OCI-LY7 (cell line): ENCODE measurements around the gene GPSM1. TPM values are rescaled to one million over a fixed set of nuclear protein-coding genes. Genes with fewer than 3 reads are reported as not detected.

ENCODE experiments used
- BruUV-seq: library from RNA; stranded (reverse); fragments of 400-500 nt; replicated peaks from 2 replicates; lab custom pipeline; 2021; lab: Mats Ljungman, UMichigan
- CTCF ChIA-PET: fragments of 300-600 bp; sonication (Branson Sonifier 250); formaldehyde crosslinking; loops from one replicate; lab custom pipeline; 2022; ENCODE audit warnings: antibody characterized with exemption; ENCODE audit not compliant: unreplicated experiment; lab: Charles Lee
- POLR2A ChIA-PET: fragments of 300-600 bp; sonication (Branson Sonifier 250); formaldehyde crosslinking; loops from one replicate; lab custom pipeline; 2022; ENCODE audit warnings: antibody characterized with exemption; lab: Charles Lee
- DNase-seq: peaks from one replicate; pipeline ENCODE4 v3.0.0-alpha.2; 2015; ENCODE audit warnings: low spot score
- H2AFZ ChIP-seq: fragments of 200-600 bp; sonication (generic), shearing (Covaris generic); 2 replicates; pipeline ENCODE4 v1.6.1; 2014; ENCODE audit warnings: mild to moderate bottlenecking, antibody characterized with exemption, low read length, moderate library complexity
- H3K27ac ChIP-seq: fragments of 200-600 bp; sonication (generic); 2 replicates; pipeline ENCODE4 v1.5.1; 2014; ENCODE audit warnings: mixed run types, low read depth, mild to moderate bottlenecking, moderate library complexity, low read length, inconsistent platforms; ENCODE audit not compliant: poor library complexity, severe bottlenecking
- H3K36me3 ChIP-seq: fragments of 200-600 bp; sonication (generic); 2 replicates; pipeline ENCODE4 v1.6.1; 2014; ENCODE audit warnings: mild to moderate bottlenecking, antibody characterized with exemption, low read length, moderate library complexity, mixed read lengths; ENCODE audit not compliant: insufficient read depth
- H3K4me1 ChIP-seq: fragments of 200-600 bp; sonication (generic); 2 replicates; pipeline ENCODE4 v1.5.1; 2014; ENCODE audit warnings: mild to moderate bottlenecking, low read length; ENCODE audit not compliant: insufficient read depth, poor library complexity, severe bottlenecking
- H3K4me2 ChIP-seq: fragments of 200-600 bp; sonication (generic); 2 replicates; pipeline ENCODE4 v1.6.1; 2014; ENCODE audit warnings: mild to moderate bottlenecking, low read length
- H3K4me3 ChIP-seq: fragments of 200-600 bp; sonication (generic); 2 replicates; pipeline ENCODE4 v1.5.1; 2014; ENCODE audit warnings: mild to moderate bottlenecking, low read depth, low read length; ENCODE audit not compliant: poor library complexity, severe bottlenecking
- H3K79me2 ChIP-seq: fragments of 200-600 bp; sonication (generic); 2 replicates; pipeline ENCODE4 v1.6.1; 2016; ENCODE audit warnings: low read depth, mild to moderate bottlenecking, low read length, moderate library complexity, mixed read lengths; ENCODE audit not compliant: insufficient read depth
- H3K9me2 ChIP-seq: fragments of 200-600 bp; sonication (generic); 2 replicates; pipeline ENCODE4 v1.6.1; 2016; ENCODE audit warnings: mild to moderate bottlenecking, low read length, mixed read lengths; ENCODE audit not compliant: insufficient read depth
- H3K9me3 ChIP-seq: fragments of 200-600 bp; sonication (generic); 2 replicates; pipeline ENCODE4 v1.6.1; 2014; ENCODE audit warnings: mild to moderate bottlenecking, mixed run types, low read length, mixed read lengths
- H4K20me1 ChIP-seq: fragments of 200-600 bp; sonication (generic); 2 replicates; pipeline ENCODE4 v1.6.1; 2014; ENCODE audit warnings: mild to moderate bottlenecking, antibody characterized with exemption, low read length, moderate library complexity, mixed read lengths; ENCODE audit not compliant: insufficient read depth
- EZH2phosphoT487 ChIP-seq: fragments of 200-600 bp; sonication (generic); IDR thresholded peaks from 2 replicates; pipeline ENCODE4 v1.6.1; 2018; ENCODE audit warnings: low read depth, borderline replicate concordance, mild to moderate bottlenecking, mixed run types, antibody characterized with exemption, low read length, moderate library complexity, mixed read lengths
- intact Hi-C: fragments of 100-400 bp; cut with micrococcal nuclease; formaldehyde crosslinking; loops from one replicate; pipeline ENCODE4 v1.10.0; 2022; ENCODE audit not compliant: unreplicated experiment
- total RNA-seq, 2 experiments: library from RNA; depleted of rRNA in 1 of 2; stranded (reverse); fragments of >200 nt in 1 of 2; shearing (Covaris generic) in 1 of 2; gene quantifications; 2 replicates each; pipeline ENCODE4 v1.2.3, GENCODE V29; 2014 to 2022
- TF ChIP-seq, protein P1 (sequence below): fragments of 200-600 bp; sonication (generic); conservative IDR thresholded peaks from 2 replicates; pipeline ENCODE4 v1.5.1; 2014; ENCODE audit warnings: mild to moderate bottlenecking, antibody characterized with exemption, low read length, moderate library complexity, mixed read lengths

The GPSM1 gene
- total RNA-seq, 2 experiments from 2014 or later, result not detected

DNA sequence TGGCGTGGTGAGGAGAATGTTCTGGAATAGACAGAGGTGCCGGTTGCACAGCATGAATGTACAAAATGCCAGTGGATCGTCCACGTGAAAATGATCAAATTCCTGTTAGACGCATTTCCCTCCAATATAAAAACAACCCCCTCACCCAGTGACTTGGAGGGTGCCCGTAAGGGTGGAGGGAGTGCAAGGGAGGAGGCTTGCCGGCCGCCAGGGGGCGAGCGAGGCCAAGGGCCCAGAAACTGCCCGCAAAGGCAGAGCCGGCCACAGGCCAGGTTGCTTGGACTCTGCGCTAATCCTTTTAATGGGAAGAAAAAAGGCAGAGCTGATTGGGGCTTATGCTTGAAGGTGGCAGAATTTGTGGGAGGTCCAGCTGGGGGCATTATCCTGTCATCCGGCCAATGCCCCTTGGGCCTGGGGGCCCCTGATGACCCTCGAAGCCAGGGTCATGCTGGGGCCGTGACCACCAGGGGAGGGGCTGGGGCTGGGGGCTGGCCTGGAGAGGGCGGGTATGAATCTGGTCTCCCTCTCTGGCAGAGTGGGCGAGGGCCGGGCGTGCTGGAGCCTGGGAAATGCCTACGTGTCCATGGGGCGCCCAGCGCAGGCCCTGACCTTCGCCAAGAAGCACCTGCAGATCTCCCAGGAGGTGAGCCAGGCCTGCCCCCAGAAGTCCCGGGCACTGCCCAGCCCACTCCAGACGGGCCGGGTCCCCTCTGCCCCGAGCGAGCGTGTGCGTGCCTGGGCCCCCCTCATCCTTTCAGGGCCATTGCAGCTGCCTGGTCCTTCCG is 12.0 kb downstream of the GPSM1 start:
- Histone ChIP-seq H2AFZ (no peak overlapping the region), H3K4me2 (no peak overlapping the region), H3K36me3 (no peaks in the 10 kb centered on the region), H4K20me1 (no peaks in the 10 kb centered on the region), H3K27ac (no peak overlapping the region), H3K9me2 (no peaks in the 10 kb centered on the region), H3K4me1 (no peaks in the 10 kb centered on the region), H3K9me3 (no peaks in the 10 kb centered on the region), H3K4me3 (no peak overlapping the region), H3K79me2 (no peaks in the 10 kb centered on the region)
- ChIA-PET POLR2A (no interaction called here), CTCF (interaction anchor here (0.7 kb wide), 1 partner anchor 16 kb away, joined by 4 read pairs; no protein-coding TSS in a partner anchor)
- no TSS peak for BruUV-seq
- no peak for TF ChIP-seq EZH2phosphoT487
- TF ChIP-seq, protein P1, sequence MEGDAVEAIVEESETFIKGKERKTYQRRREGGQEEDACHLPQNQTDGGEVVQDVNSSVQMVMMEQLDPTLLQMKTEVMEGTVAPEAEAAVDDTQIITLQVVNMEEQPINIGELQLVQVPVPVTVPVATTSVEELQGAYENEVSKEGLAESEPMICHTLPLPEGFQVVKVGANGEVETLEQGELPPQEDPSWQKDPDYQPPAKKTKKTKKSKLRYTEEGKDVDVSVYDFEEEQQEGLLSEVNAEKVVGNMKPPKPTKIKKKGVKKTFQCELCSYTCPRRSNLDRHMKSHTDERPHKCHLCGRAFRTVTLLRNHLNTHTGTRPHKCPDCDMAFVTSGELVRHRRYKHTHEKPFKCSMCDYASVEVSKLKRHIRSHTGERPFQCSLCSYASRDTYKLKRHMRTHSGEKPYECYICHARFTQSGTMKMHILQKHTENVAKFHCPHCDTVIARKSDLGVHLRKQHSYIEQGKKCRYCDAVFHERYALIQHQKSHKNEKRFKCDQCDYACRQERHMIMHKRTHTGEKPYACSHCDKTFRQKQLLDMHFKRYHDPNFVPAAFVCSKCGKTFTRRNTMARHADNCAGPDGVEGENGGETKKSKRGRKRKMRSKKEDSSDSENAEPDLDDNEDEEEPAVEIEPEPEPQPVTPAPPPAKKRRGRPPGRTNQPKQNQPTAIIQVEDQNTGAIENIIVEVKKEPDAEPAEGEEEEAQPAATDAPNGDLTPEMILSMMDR, result peak; percentile 98
- DNase-seq, result peak; percentile 73
- intact Hi-C loops, result loop anchor here (1.0 kb wide), 1 partner anchor 61 kb away; the partner anchor contains the start of gene SNAPC4

DNA sequence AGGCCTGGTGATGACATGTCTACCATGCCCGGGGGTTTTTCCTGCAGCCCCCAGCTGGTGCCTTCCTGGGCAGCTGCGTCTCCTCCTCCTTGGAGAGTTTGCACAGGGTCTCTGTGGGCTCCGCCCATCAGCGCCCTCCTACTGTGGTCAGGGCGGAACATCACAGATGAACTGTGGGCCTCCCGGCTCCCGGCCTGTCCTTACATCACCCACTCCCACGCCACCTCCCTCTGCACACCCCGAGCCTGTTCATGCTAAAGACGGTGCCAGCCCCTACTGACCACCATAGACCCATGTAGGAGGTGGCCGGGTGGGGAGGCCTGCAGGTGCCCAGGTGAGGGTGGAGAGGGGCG is 12.6 kb downstream of the GPSM1 start:
- TF ChIP-seq EZH2phosphoT487, result no peak
- TF ChIP-seq, protein P1, result no peak
- H3K36me3 ChIP-seq, result no peaks in the 10 kb centered on the region
- no peak for DNase-seq
- H3K9me3 ChIP-seq, result no peaks in the 10 kb centered on the region
- H3K27ac ChIP-seq, result no peak overlapping the region
- H2AFZ ChIP-seq, result no peak overlapping the region
- no peak overlapping the region for H3K4me3 ChIP-seq
- intact Hi-C loops, result loop anchor here (1.0 kb wide), 1 partner anchor 60 kb away; the partner anchor contains the start of gene SNAPC4
- H3K79me2 ChIP-seq, result no peaks in the 10 kb centered on the region
- POLR2A ChIA-PET, result no interaction called here
- no TSS peak for BruUV-seq
- H4K20me1 ChIP-seq, result no peaks in the 10 kb centered on the region
- no peak overlapping the region for H3K4me2 ChIP-seq
- no peaks in the 10 kb centered on the region for H3K4me1 ChIP-seq
- no peaks in the 10 kb centered on the region for H3K9me2 ChIP-seq
- CTCF ChIA-PET, result interaction anchor here (0.7 kb wide), 1 partner anchor 16 kb away, joined by 4 read pairs; no protein-coding TSS in a partner anchor
